HCT116 (cell line): ENCODE measurements around the gene PGAP6. TPM values are rescaled to one million over a fixed set of nuclear protein-coding genes. Genes with fewer than 3 reads are reported as not detected.
A peak's percentile ranks its signal among the peaks of the same experiment; 100 is the strongest.

Source experiments
- ATAC-seq: fragments of 200-7000 bp; cut with Tn5 transposase; 2 replicates; pipeline ENCODE4 v1.9.1; 2020; ENCODE audit warnings: mild to moderate bottlenecking, moderate library complexity
- BruUV-seq: library from RNA; stranded (reverse); fragments of 400-500 nt; replicated peaks from 2 replicates; lab custom pipeline; 2021; lab: Mats Ljungman, UMichigan
- CTCF ChIA-PET: fragments of 300-600 bp; sonication (Branson Sonifier 250); formaldehyde crosslinking; loops from one replicate; lab custom pipeline; 2021; ENCODE audit warnings: antibody characterized with exemption; lab: Charles Lee
- POLR2A ChIA-PET: fragments of 300-600, 350-600 bp; sonication (Branson Sonifier 250); formaldehyde crosslinking; loops from one replicate; lab custom pipeline; 2021; ENCODE audit warnings: antibody characterized with exemption; lab: Charles Lee
- RAD21 ChIA-PET, 2 experiments: fragments of 300-600 bp; sonication (Branson Sonifier 250); formaldehyde crosslinking; loops; one replicate each; lab custom pipeline; 2023; ENCODE audit warnings: low total read pairs in 2 of 2; ENCODE audit not compliant: uncharacterized antibody in 2 of 2, unreplicated experiment in 2 of 2, low non-redundant PET in 1 of 2; lab: Charles Lee
- DNase-seq: peaks from one replicate; pipeline ENCODE4 v3.0.0-alpha.2; 2010; ENCODE audit warnings: low read depth, low spot score
- H2AFZ ChIP-seq: fragments of 200-600 bp; shearing (Covaris generic), sonication (generic); 2 replicates; pipeline ENCODE4 v1.6.1; 2017; ENCODE audit warnings: low read depth, mixed run types, mixed read lengths, antibody characterized with exemption, low read length; ENCODE audit not compliant: poor library complexity, severe bottlenecking
- H3K27ac ChIP-seq: 2 replicates; pipeline ENCODE4 v1.5.1; 2012; ENCODE audit warnings: low read depth, low read length
- H3K27me3 ChIP-seq: fragments of 200-600 bp; sonication (generic); 2 replicates; pipeline ENCODE4 v1.6.1; 2016; ENCODE audit warnings: mixed run types, low read length, mixed read lengths; ENCODE audit not compliant: insufficient read depth
- H3K36me3 ChIP-seq, 2 experiments: fragments of 200-500 bp in 1 of 2; fragments of 200-600 bp in 1 of 2; sonication (Bioruptor generic) in 1 of 2; sonication (generic) in 1 of 2; 2 replicates each; pipeline versions ENCODE4 v1.5.1 to v1.6.1; 2014 to 2016; ENCODE audit warnings: low read length in 2 of 2, inconsistent platforms in 1 of 2, mixed read lengths in 1 of 2, mixed run types in 1 of 2; ENCODE audit not compliant: insufficient read depth in 2 of 2, control insufficient read depth in 1 of 2
- H3K4me1 ChIP-seq, 2 experiments: fragments of 200-600 bp in 1 of 2; sonication (generic) in 1 of 2; 2 replicates each; pipeline versions ENCODE4 v1.5.1 to v1.6.1; 2012 to 2017; ENCODE audit warnings: low read length in 2 of 2, inconsistent platforms in 1 of 2, mild to moderate bottlenecking in 1 of 2, mixed read lengths in 1 of 2, mixed run types in 1 of 2, moderate library complexity in 1 of 2; ENCODE audit not compliant: insufficient read depth in 2 of 2, control insufficient read depth in 1 of 2
- H3K4me2 ChIP-seq: fragments of 200-600 bp; sonication (generic); 2 replicates; pipeline ENCODE4 v1.6.1; 2017; ENCODE audit warnings: mixed run types, low read length, mixed read lengths
- H3K4me3 ChIP-seq, 2 experiments: fragments of 200-600 bp in 1 of 2; sonication (generic) in 1 of 2; replicated peaks in 1 of 2; 2 replicates each; pipeline ENCODE4 v1.5.1; 2011 to 2016; ENCODE audit warnings: low read length in 2 of 2, control low read depth in 1 of 2, low read depth in 1 of 2, mild to moderate bottlenecking in 1 of 2, mixed read lengths in 1 of 2, mixed run types in 1 of 2
- H3K79me2 ChIP-seq: fragments of 200-600 bp; sonication (generic); 2 replicates; pipeline ENCODE4 v1.6.1; 2017; ENCODE audit warnings: mild to moderate bottlenecking, mixed run types, low read length, moderate library complexity, mixed read lengths; ENCODE audit not compliant: insufficient read depth
- H3K9ac ChIP-seq: fragments of 200-600 bp; sonication (generic); 2 replicates; pipeline ENCODE4 v1.6.1; 2016; ENCODE audit warnings: low read length, mixed read lengths
- H3K9me2 ChIP-seq: fragments of 200-600 bp; sonication (generic), shearing (Covaris generic); 2 replicates; pipeline ENCODE4 v1.6.1; 2017; ENCODE audit warnings: mixed run types, mild to moderate bottlenecking, moderate library complexity; ENCODE audit not compliant: insufficient read depth
- H3K9me3 ChIP-seq, 2 experiments: fragments of 200-500 bp in 1 of 2; fragments of 200-600 bp in 1 of 2; sonication (Bioruptor generic) in 1 of 2; sonication (generic) in 1 of 2; 2 replicates each; pipeline ENCODE4 v1.6.1; 2014 to 2017; ENCODE audit warnings: low read length in 2 of 2, mixed read lengths in 2 of 2, inconsistent platforms in 1 of 2, low read depth in 1 of 2, mild to moderate bottlenecking in 1 of 2, mixed run types in 1 of 2, moderate library complexity in 1 of 2; ENCODE audit not compliant: control insufficient read depth in 1 of 2, insufficient read depth in 1 of 2
- H4K20me1 ChIP-seq: fragments of 200-600 bp; sonication (generic), shearing (Covaris generic); 2 replicates; pipeline ENCODE4 v1.6.1; 2017; ENCODE audit warnings: mixed run types, mild to moderate bottlenecking, moderate library complexity; ENCODE audit not compliant: insufficient read depth
- CBX3 ChIP-seq: IDR thresholded peaks from 2 replicates; pipeline ENCODE4 v1.6.1; 2012; ENCODE audit warnings: low read depth
- CTCF ChIP-seq, 3 experiments: fragments of 200-600 bp in 1 of 3; sonication (generic) in 1 of 3; IDR thresholded peaks in 2 of 3; conservative IDR thresholded peaks in 1 of 3; 2 replicates each; pipeline ENCODE4 v1.5.1; 2012 to 2017; ENCODE audit warnings: low read depth in 2 of 3, low read length in 2 of 3, antibody characterized with exemption in 1 of 3, borderline replicate concordance in 1 of 3, control low read depth in 1 of 3, mild to moderate bottlenecking in 1 of 3, mixed read lengths in 1 of 3, mixed run types in 1 of 3, moderate library complexity in 1 of 3; ENCODE audit not compliant: insufficient read depth in 1 of 3
- ELF1 ChIP-seq: IDR thresholded peaks from 2 replicates; pipeline ENCODE4 v1.6.1; 2012; ENCODE audit warnings: low read depth, borderline replicate concordance
- EZH2 ChIP-seq: fragments of 200-600 bp; sonication (generic); IDR thresholded peaks from 2 replicates; pipeline ENCODE4 v1.6.1; 2017; ENCODE audit warnings: antibody characterized with exemption, mixed run types
- RAD21 ChIP-seq: IDR thresholded peaks from 2 replicates; pipeline ENCODE4 v1.6.1; 2012; ENCODE audit warnings: low read depth, mild to moderate bottlenecking
- SP1 ChIP-seq: IDR thresholded peaks from 2 replicates; pipeline ENCODE4 v1.6.1; 2012; ENCODE audit warnings: low read depth
- intact Hi-C: fragments of 100-400 bp; cut with micrococcal nuclease; formaldehyde crosslinking; loops from 2 replicates; pipeline ENCODE4 v1.10.0; 2022
- total RNA-seq: library from RNA; stranded (reverse); gene quantifications from one replicate; pipeline ENCODE4 v1.2.1, GENCODE V29; 2021; ENCODE audit not compliant: unreplicated experiment

Gene PGAP6
- total RNA-seq, 1 experiment from 2014 or later = 35.4 TPM

- ATAC-seq (no peak), DNase-seq (no peak)
- Histone ChIP-seq H3K9ac (no peak overlapping the region), H3K9me2 (no peaks in the 10 kb centered on the region), H2AFZ (no peak overlapping the region), H3K4me1 (peaks cover 3 to 9% of the 10 kb centered on the region in 2 experiments; a peak in 2 of 4 replicates), H3K27ac (no peak overlapping the region), H3K4me3 (no peak overlapping the region), H3K9me3 (no peaks in the 10 kb centered on the region; a peak in 1 of 4 replicates), H3K27me3 (no peaks in the 10 kb centered on the region), H3K79me2 (no peaks in the 10 kb centered on the region), H4K20me1 (no peaks in the 10 kb centered on the region), H3K36me3 (no peaks in the 10 kb centered on the region), H3K4me2 (no peak overlapping the region)
- CTCF ChIA-PET = interaction anchor here (1.0 to 1.6 kb wide), 3 partner anchors 95 to 193 kb away, joined by 3 to 6 read pairs (median 4); no protein-coding TSS in a partner anchor
- RAD21 ChIA-PET = interaction anchor here in 1 of 2 experiments (0.7 kb wide), 2 partner anchors 95 to 126 kb away, joined by 3 read pairs; no protein-coding TSS in a partner anchor
- TF ChIP-seq RAD21 (no peak), SP1 (no peak)
- POLR2A ChIA-PET = no interaction called here
- intact Hi-C loops = loop anchor here (10.0 kb wide), 1 partner anchor 102 kb away; no protein-coding TSS in a partner anchor
- no TSS peak for BruUV-seq
Observed at GRCh38 chr16:392450-393030, 10.8 kb upstream of the PGAP6 start.

GRCh38 chr16:391885-392335, 10.1 kb upstream of the PGAP6 start:
- ChIA-PET RAD21 (interaction anchor here in 1 of 2 experiments (0.7 kb wide), 2 partner anchors 96 to 127 kb away, joined by 3 read pairs; no protein-coding TSS in a partner anchor), POLR2A (no interaction called here), CTCF (interaction anchor here (0.5 to 1.6 kb wide), 4 partner anchors 96 to 193 kb away, joined by 3 to 6 read pairs (median 4); partner anchors contain the start of gene NHLRC4)
- no peak overlapping the region for H2AFZ ChIP-seq
- no TSS peak for BruUV-seq
- no peak for DNase-seq
- no peak overlapping the region for H3K27ac ChIP-seq
- no peaks in the 10 kb centered on the region for H3K9me2 ChIP-seq
- H3K79me2 ChIP-seq = no peaks in the 10 kb centered on the region
- intact Hi-C loops = loop anchor here (10.0 kb wide), 1 partner anchor 103 kb away; no protein-coding TSS in a partner anchor
- no peaks in the 10 kb centered on the region for H3K36me3 ChIP-seq
- no peak overlapping the region for H3K9ac ChIP-seq
- TF ChIP-seq EZH2 = no peak
- no peak for TF ChIP-seq ELF1
- TF ChIP-seq CTCF (IDR thresholded peaks at IDR 0.05 in 2 of 3, conservative IDR thresholded peaks at IDR 0.05 in 1 of 3; ENCODE audit: borderline replicate concordance in 1 of 3, insufficient read depth in 1 of 3, low read depth in 2 of 3, low read length in 2 of 3) = peak; percentile 28 to 79 (median 74); a peak in 5 of 6 replicates
- peak; percentile 74 for TF ChIP-seq RAD21
- peak; percentile 39; the same call in 1 of the 2 replicates for TF ChIP-seq CBX3
- H3K4me3 ChIP-seq = no peak overlapping the region
- no peaks in the 10 kb centered on the region for H3K27me3 ChIP-seq
- peak; percentile 84 for ATAC-seq
- peaks cover 3 to 9% of the 10 kb centered on the region in 2 experiments; a peak in 2 of 4 replicates for H3K4me1 ChIP-seq
- no peaks in the 10 kb centered on the region; a peak in 1 of 4 replicates for H3K9me3 ChIP-seq
- H3K4me2 ChIP-seq = no peak overlapping the region
- H4K20me1 ChIP-seq = no peaks in the 10 kb centered on the region
